22Rv1 (cell line): ENCODE results near the gene SHROOM4.

Experiments
- H3K27ac ChIP-seq: fragments of 450-650 bp; 2 replicates; pipeline ENCODE4 v1.5.1; 2017
- ZFX ChIP-seq: fragments of 450-650 bp; IDR thresholded peaks from 2 replicates; pipeline ENCODE4 v1.6.1; 2017; ENCODE audit warnings: antibody characterized with exemption, borderline replicate concordance
- TF ChIP-seq, protein P1 (sequence below): fragments of 450-650 bp; IDR thresholded peaks from 2 replicates; pipeline ENCODE4 v1.5.1; 2017; ENCODE audit warnings: mild to moderate bottlenecking

SHROOM4 gene

GRCh38 chrX:50627696-50628095, 186.3 kb downstream of the SHROOM4 start:
- H3K27ac ChIP-seq: no peak overlapping the region
- TF ChIP-seq ZFX: no peak
- TF ChIP-seq, protein P1, sequence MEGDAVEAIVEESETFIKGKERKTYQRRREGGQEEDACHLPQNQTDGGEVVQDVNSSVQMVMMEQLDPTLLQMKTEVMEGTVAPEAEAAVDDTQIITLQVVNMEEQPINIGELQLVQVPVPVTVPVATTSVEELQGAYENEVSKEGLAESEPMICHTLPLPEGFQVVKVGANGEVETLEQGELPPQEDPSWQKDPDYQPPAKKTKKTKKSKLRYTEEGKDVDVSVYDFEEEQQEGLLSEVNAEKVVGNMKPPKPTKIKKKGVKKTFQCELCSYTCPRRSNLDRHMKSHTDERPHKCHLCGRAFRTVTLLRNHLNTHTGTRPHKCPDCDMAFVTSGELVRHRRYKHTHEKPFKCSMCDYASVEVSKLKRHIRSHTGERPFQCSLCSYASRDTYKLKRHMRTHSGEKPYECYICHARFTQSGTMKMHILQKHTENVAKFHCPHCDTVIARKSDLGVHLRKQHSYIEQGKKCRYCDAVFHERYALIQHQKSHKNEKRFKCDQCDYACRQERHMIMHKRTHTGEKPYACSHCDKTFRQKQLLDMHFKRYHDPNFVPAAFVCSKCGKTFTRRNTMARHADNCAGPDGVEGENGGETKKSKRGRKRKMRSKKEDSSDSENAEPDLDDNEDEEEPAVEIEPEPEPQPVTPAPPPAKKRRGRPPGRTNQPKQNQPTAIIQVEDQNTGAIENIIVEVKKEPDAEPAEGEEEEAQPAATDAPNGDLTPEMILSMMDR: no peak

- no peak overlapping the region for H3K27ac ChIP-seq
- TF ChIP-seq ZFX: no peak
- TF ChIP-seq, protein P1: no peak
Observed at GRCh38 chrX:50626432-50626831, 187.6 kb downstream of the SHROOM4 start.

DNA sequence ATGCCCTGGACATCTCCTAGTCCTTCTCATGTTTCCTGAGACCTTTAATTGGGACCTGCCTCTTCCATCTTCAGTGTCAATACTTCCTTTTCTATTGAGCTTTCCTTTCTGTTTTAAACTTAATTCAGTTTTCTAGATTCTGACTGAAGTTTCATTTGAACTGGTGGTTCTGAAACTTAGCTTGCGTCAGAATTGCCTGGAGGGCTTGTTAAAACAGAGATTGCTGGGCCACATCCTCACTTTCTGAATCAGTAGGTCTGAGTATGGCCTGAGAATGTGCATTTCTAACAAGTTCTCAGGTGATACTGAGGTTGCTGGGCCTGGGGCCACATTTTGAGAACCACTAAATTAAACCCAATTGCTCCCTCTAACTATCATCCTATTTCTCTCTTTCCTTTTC, 191.2 kb downstream of the SHROOM4 start:
- TF ChIP-seq ZFX: no peak
- TF ChIP-seq, protein P1: no peak
- H3K27ac ChIP-seq: no peak overlapping the region

DNA sequence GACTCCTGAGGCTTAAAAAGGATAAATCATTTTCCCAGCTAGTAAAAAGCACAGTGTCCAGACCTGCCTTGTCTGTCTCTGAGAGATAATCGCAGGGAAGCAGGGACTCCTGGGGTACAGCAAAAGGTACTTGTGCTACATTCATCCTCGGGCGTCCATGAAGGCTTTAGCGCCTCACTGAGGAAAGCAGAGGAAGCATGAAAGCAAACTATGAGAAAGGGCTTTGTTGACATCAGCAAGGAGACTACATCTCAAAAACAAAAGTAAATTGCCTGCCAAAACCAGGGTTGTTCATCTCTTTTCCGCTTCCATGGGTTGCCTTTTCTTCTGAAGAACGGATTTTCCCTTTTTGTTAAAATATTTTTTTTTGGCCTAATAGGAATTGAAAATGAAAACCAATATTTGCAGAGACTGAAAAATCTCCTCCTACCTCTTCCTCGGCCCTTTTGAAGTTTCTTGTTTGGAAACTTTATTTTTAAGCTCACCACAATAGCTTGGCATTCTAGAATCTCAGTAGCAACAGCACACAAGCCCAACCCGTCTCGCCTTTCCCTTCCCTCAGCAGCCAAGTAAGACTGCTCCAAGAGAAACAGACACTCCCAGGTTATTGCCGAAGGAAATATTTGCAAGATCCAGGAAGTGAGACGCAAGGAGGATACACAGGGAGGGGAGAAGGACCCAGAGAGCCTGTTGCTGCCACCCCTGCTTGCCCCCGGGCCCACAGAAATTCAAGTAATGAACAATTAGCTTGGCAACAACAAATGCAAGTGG, 195.0 kb downstream of the SHROOM4 start:
- TF ChIP-seq ZFX: no peak
- no peak overlapping the region for H3K27ac ChIP-seq

DNA sequence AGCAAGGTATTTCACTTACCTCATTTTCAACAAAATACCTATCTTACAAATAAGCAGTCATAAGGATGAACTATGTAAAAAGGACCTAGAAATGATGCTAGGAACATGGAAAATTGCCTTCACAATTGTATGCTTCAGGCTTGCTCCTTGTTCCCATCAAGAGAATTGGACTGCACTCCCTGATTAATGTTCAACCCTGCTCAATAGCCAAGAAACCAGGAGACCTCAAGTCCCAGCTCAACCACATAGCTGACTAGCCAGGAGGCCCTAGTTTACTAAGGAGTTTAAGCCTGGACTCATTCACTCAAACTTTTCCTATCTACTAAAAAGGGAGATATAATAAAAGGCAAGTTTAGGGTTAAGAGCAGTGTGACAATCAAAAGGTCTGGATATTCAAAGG, 196.8 kb downstream of the SHROOM4 start:
- TF ChIP-seq, protein P1: no peak
- TF ChIP-seq ZFX: no peak
- H3K27ac ChIP-seq: no peak overlapping the region

GRCh38 chrX:50615570-50616158, 198.3 kb downstream of the SHROOM4 start:
- TF ChIP-seq, protein P1: no peak
- no peak for TF ChIP-seq ZFX
- no peak overlapping the region for H3K27ac ChIP-seq

- no peak overlapping the region for H3K27ac ChIP-seq
- TF ChIP-seq ZFX: no peak
- TF ChIP-seq, protein P1: no peak
Observed at GRCh38 chrX:50614460-50614859, 199.5 kb downstream of the SHROOM4 start.
